Mucosa of gallbladder (tissue), 1 donor: Measurements from ENCODE around the gene COL25A1. TPM values are rescaled to one million over a fixed set of nuclear protein-coding genes. Genes with fewer than 3 reads are reported as not detected.
"Not testable (repeated sequence)": the region's sequence is repeated elsewhere in the genome, so short reads cannot be mapped to it uniquely, and the experiment has no call there.

Experiments
- DNase-seq: peaks from one replicate; pipeline ENCODE4 v3.0.0-alpha.2; 2020; ENCODE audit warnings: low spot score
- total RNA-seq: library from RNA; stranded (reverse); gene quantifications from one replicate; pipeline ENCODE4 v1.2.1, GENCODE V29; 2021
- donor health status: DM: no; HTN: no; CAD: no.

Gene COL25A1
- total RNA-seq, 1 donor from 2014 or later, result 0.55 TPM

- no peak for DNase-seq
Measured at GRCh38 chr4:109169170-109169569, 133.3 kb downstream of the COL25A1 start.

GRCh38 chr4:109166586-109166985 is 135.9 kb downstream of the COL25A1 start:
- DNase-seq, result no peak

- no peak for DNase-seq
Measured at GRCh38 chr4:109166126-109166525, 136.3 kb downstream of the COL25A1 start.

GRCh38 chr4:109164011-109164410 is 138.4 kb downstream of the COL25A1 start:
- DNase-seq, result no peak

- DNase-seq, result no peak
Measured at GRCh38 chr4:109163493-109163892, 139.0 kb downstream of the COL25A1 start.

- DNase-seq, result no peak
Measured at GRCh38 chr4:109162759-109163158, 139.7 kb downstream of the COL25A1 start.

GRCh38 chr4:109160494-109160893 is 142.0 kb downstream of the COL25A1 start:
- DNase-seq, result no peak

- no peak for DNase-seq
Measured at GRCh38 chr4:109157696-109158095, 144.8 kb downstream of the COL25A1 start.

- DNase-seq, result no peak
Measured at GRCh38 chr4:109157205-109157604, 145.3 kb downstream of the COL25A1 start.

GRCh38 chr4:109156356-109156755 is 146.1 kb downstream of the COL25A1 start:
- DNase-seq, result no peak

- DNase-seq, result no peak
Measured at GRCh38 chr4:109155682-109156283, 146.7 kb downstream of the COL25A1 start.

- no peak for DNase-seq
Measured at GRCh38 chr4:109155084-109155483, 147.4 kb downstream of the COL25A1 start.

- DNase-seq, result no peak
Measured at GRCh38 chr4:109154424-109154823, 148.0 kb downstream of the COL25A1 start.

- no peak for DNase-seq
Measured at GRCh38 chr4:109149836-109150235, 152.6 kb downstream of the COL25A1 start.

- no peak for DNase-seq
Measured at GRCh38 chr4:109148577-109149075, 153.8 kb downstream of the COL25A1 start.

- DNase-seq, result no peak
Measured at GRCh38 chr4:109147135-109147534, 155.3 kb downstream of the COL25A1 start.

- no peak for DNase-seq
Measured at GRCh38 chr4:109146499-109146898, 156.0 kb downstream of the COL25A1 start.

GRCh38 chr4:109138125-109138524 is 164.3 kb downstream of the COL25A1 start:
- not testable (repeated sequence) for DNase-seq

- DNase-seq, result no peak
Measured at GRCh38 chr4:109134921-109135320, 167.5 kb downstream of the COL25A1 start.

GRCh38 chr4:109134268-109134667 is 168.2 kb downstream of the COL25A1 start:
- no peak for DNase-seq

GRCh38 chr4:109131559-109131958 is 170.9 kb downstream of the COL25A1 start:
- DNase-seq, result no peak

- DNase-seq, result no peak
Measured at GRCh38 chr4:109128589-109128988, 173.9 kb downstream of the COL25A1 start.

- DNase-seq, result no peak
Measured at GRCh38 chr4:109127866-109128265, 174.6 kb downstream of the COL25A1 start.

- no peak for DNase-seq
Measured at GRCh38 chr4:109126856-109127255, 175.6 kb downstream of the COL25A1 start.
